Retinal pigment epithelial cell (primary cell): ENCODE measurements around the gene TOMM20.

Source experiments
- DNase-seq: peaks from one replicate; pipeline ENCODE4 v3.0.0-alpha.2; 2010; ENCODE audit warnings: low read depth
- H3K4me3 ChIP-seq: 2 replicates; pipeline ENCODE4 v1.5.1; 2011; ENCODE audit warnings: mild to moderate bottlenecking, low read length, control low read depth, moderate library complexity
- CTCF ChIP-seq: conservative IDR thresholded peaks from 2 replicates; pipeline ENCODE4 v1.5.1; 2011; ENCODE audit warnings: low read depth, low read length, control low read depth, inconsistent platforms

TOMM20 gene

GRCh38 chr1:235069176-235069575, 59.5 kb downstream of the TOMM20 start:
- no peak overlapping the region for H3K4me3 ChIP-seq
- DNase-seq: no peak
- no peak for TF ChIP-seq CTCF

GRCh38 chr1:235068158-235069121, 60.2 kb downstream of the TOMM20 start:
- no peak for TF ChIP-seq CTCF
- DNase-seq: no peak
- H3K4me3 ChIP-seq: no peak overlapping the region

- no peak overlapping the region for H3K4me3 ChIP-seq
- TF ChIP-seq CTCF: peak; percentile 5
Measured at GRCh38 chr1:235067396-235068157, 61.1 kb downstream of the TOMM20 start.

GRCh38 chr1:235063068-235063765, 65.4 kb downstream of the TOMM20 start:
- no peak for TF ChIP-seq CTCF
- H3K4me3 ChIP-seq: no peak overlapping the region
- no peak for DNase-seq

More at GRCh38 chr1:235067396-235068157, 61.1 kb downstream of the TOMM20 start:
- DNase-seq: peak; percentile 95

- no peak for TF ChIP-seq CTCF
- no peak for DNase-seq
- H3K4me3 ChIP-seq: no peak overlapping the region
Measured at GRCh38 chr1:235060607-235061470, 67.8 kb downstream of the TOMM20 start.
